Activated T-cell treated with anti-CD3 and anti-CD28 coated beads for 48 hours (primary cell): ENCODE results near the gene NHLRC3.
"Not testable (repeated sequence)": the region's sequence is repeated elsewhere in the genome, so short reads cannot be mapped to it uniquely, and the experiment has no call there.

Experiments
- DNase-seq: peaks from one replicate; pipeline ENCODE4 v3.0.0-alpha.2; 2020; ENCODE audit warnings: low read depth

Gene NHLRC3, protein sequence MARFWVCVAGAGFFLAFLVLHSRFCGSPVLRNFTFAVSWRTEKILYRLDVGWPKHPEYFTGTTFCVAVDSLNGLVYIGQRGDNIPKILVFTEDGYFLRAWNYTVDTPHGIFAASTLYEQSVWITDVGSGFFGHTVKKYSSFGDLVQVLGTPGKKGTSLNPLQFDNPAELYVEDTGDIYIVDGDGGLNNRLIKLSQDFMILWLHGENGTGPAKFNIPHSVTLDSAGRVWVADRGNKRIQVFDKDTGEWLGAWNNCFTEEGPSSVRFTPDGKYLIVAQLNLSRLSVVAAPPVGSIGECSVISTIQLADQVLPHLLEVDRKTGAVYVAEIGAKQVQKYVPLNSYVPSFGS

GRCh38 chr13:39037880-39038568 lies at the start of gene NHLRC3, which contains the start of gene PROSER1:
NHLRC3 (plus strand) TSS chr13:39038456; CDS start chr13:39038640, 184 bp downstream.
PROSER1 (minus strand) TSS chr13:39038089; CDS start chr13:39037242, 847 bp downstream.
- DNase-seq = peak; percentile 71

GRCh38 chr13:38990693-38991092 lies 47.6 kb upstream of the NHLRC3 start, which contains the start of gene STOML3:
STOML3 (minus strand) TSS chr13:38990831; CDS start chr13:38990721, 110 bp downstream.
- DNase-seq = no peak

- no peak for DNase-seq
Measured at GRCh38 chr13:38993381-38993780, 44.9 kb upstream of the NHLRC3 start.

DNA sequence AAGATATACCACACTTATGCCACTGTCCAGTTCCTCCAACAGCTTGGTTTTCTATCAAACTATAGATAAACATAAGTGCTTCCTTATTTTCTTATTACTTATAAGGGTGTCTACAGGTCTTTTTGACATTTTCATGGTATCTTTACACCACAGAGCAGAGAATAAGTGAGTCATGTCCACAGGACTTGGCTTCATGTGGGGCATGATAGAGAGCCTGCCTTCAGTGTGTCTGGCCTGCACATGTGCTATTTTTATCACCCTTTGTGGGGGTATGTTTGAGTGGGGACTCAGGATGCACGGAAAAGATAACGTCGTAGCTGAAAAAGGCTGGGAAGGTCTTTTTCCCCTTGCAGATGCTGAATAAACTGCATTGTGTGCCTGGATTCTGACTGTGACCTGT lies 39.5 kb upstream of the NHLRC3 start:
- no peak for DNase-seq

DNA sequence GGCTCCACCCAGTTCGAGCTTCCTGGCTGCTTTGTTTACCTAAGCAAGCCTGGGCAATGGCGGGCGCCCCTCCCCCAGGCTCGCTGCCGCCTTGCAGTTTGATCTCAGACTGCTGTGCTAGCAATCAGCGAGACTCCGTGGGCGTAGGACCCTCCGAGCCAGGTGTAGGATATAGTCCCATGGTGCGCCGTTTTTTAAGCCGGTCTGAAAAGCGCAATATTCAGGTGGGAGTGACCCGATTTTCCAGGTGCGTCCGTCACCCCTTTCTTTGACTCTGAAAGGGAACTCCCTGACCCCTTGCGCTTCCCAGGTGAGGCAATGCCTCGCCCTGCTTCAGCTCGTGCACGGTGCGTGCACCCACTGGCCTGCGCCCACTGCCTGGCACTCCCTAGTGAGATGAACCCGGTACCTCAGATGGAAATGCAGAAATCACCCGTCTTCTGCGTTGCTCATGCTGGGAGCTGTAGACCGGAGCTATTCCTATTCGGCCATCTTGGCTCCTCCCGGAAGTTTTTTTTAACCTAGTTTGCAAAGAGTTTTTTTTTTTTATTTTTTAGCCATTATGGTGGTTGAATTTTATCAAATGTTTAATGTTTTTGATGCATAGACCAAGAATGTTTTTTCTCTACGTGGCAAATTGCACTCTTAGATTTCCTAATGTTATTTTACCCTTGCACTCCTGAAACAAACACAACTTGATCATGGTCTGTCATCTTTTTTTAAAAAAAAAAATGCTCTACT lies 31.7 kb upstream of the NHLRC3 start:
- DNase-seq = not testable (repeated sequence)

DNA sequence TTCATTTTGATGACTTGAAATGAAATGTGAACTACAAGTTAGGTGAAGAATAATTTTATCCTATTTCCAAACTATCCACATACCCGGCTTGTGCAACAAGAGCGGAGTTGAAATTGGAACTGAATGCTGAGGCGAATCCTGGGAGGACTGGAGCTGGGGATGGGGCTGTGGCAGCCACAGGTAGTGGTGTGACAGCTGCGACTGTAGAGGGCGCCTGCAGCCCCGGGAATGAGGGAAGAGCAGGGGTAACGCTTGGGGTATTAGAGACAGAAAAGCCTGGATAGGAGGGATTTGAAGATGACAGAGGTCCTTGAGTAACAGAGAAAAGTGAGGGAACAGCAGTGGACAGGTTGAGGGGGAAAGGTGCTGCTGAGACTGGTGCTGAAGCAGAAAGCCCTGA lies 25.6 kb upstream of the NHLRC3 start:
- DNase-seq = no peak

DNA sequence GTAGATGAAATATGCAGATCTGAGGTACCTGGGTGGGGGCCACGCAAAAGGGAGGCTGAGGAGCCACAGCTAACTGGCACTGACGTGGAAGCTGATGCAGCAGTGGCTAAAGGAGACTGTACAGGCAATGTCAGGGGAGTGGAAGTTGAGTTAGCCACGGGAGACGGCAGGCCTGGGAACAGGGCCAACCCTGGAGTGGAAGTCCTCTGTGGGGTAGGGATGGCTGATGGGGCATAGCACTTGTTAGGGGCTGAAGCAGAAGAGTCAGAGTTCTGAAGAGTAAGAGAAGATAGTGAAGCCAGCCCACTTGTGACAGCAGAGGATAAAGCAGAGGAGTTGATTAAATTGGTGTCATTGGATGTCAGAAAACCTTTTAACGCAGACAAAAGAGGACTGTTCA lies 24.8 kb upstream of the NHLRC3 start:
- DNase-seq = no peak

- no peak for DNase-seq
Measured at GRCh38 chr13:39016087-39016486, 22.2 kb upstream of the NHLRC3 start.

- DNase-seq = no peak
Measured at GRCh38 chr13:39016787-39017186, 21.5 kb upstream of the NHLRC3 start.

DNA sequence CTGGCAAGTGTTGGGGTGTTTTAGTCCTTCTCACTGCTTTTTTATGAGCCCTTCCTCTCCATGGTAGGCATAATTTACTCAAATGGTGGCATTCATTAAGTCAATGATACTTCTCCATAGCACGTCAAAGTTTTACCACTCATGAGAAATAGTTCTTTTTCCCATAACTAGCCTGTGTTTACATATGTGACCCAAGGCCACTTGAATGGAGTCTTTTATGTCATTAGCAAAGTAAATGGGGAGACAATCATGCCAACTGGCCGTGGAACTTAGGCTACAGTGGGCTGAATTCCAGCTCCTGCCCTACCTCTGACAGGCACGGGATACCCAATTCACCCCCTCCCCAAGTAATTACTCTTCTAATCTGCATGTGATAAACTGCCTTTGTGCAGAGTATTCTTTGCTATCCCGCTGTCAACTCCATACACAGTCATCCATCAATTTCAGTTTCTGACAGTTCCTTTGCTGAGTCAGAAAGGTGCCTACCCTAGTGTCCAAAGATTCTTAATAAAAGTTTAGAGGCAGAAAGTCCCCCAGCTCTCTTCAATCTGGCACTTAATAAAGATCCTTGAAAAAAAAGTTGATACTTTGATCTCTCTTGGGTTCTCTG lies 17.3 kb upstream of the NHLRC3 start:
- DNase-seq = no peak

- no peak for DNase-seq
Measured at GRCh38 chr13:39023316-39023715, 14.9 kb upstream of the NHLRC3 start.

GRCh38 chr13:39023761-39024160 lies 14.5 kb upstream of the NHLRC3 start:
- DNase-seq = no peak

GRCh38 chr13:39025433-39025839 lies 12.8 kb upstream of the NHLRC3 start:
- no peak for DNase-seq

DNA sequence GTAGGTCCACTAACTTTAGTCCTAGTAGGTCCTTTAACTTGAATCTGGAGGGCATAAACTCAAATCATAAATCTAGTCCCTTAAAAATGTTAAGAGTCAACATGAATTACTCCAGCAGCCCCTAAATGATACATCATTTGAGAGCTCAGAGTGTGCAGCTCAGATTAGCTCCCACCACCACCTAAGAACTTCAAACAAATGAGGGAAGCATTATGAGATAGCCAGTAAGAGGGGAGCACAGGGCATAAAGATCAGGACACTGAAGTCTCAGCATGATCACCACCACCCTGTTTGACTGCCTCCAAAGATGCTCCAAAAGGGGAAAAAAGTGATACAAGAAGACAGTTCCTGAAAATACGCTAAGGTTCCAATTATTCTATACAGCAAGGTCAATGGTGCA lies 6.1 kb upstream of the NHLRC3 start:
- DNase-seq = no peak

- DNase-seq = no peak
Measured at GRCh38 chr13:39034085-39034484, 4.2 kb upstream of the NHLRC3 start.

DNA sequence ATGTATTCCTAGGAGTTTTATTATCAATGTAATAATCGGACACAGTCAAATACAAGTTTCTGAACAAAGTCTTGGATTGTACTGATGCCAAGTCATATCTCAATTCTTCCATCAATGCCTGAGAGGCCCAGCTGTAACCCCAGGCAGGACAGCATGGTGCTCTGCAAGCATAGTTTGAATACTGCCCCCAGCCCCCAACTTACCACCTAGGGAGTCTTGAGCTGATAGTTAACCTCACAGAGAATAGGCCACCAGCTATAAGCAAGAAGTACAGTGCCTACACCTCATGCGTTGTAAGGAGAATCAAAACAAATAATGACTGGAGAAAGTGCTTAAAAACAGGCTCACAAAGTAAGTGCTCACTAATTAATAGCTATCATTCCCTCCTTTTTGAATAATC lies 3.1 kb upstream of the NHLRC3 start:
- no peak for DNase-seq

- DNase-seq = no peak
Measured at GRCh38 chr13:39035799-39036198, 2.5 kb upstream of the NHLRC3 start.

DNA sequence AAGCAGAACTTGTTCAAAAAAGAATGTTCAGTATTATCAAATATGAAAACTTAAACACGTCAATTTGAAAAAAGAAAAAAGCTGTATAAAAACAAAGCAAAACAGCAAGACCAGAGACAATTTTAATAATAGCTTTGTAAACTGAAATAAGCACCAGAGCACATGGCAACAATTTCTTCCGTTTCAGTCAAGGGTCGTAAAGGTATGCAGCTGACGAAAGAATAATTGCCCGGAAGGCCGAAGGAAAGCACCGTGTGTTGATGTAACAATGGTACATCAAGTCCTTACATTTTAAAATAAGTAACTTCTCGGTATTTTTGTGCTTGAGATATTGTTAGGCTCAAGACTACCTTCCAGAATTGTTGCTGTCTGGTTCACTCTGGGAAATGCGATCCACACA lies 2.0 kb upstream of the NHLRC3 start:
- DNase-seq = no peak

DNA sequence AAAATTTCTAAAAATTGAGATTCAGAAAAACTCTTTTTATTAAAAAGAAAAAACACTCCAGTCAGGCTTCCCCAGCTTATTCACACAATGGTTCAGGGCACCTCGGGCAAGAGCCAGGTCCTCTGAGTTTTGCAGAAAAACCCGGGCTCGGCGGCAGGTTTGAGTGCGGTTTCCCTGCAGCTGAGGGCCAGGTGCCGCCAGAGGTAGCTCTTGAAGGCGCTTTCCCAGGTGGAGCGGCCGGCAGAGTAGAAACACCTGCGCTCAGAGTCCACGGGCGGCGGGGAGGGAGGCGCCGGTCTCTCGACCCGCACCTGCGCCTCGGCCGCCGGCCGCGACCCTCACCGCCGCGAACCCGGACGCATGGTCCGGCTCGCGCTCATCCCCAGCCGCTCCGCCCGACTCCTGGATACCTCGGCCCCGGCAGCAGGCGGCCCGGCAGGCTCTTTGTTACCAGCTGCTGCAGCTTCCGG lies 811 bp upstream of the NHLRC3 start:
- DNase-seq = no peak

DNA sequence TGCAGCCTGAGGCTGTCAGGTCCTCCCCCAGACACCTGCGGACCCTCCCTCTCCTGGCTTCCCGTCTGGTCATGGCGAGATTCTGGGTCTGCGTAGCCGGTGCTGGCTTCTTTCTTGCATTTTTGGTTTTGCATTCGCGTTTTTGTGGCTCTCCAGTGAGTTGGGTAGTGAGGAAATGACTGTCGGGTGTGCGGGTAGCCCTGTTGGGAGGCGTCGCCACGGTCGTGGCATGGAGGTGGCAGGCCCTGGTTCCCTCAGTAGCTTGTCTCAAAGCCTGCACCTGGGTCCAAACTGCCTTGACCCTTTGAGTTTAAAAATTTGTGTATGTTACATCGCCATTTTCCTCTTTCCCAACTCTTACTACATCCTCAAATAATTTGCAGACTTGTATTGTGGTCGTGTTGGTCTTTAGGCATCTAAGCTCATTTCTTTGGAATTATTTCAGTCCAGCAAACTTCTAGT lies 344 bp downstream of the NHLRC3 start:
- peak; percentile 63 for DNase-seq

GRCh38 chr13:39039041-39039440 lies 785 bp downstream of the NHLRC3 start:
- DNase-seq = no peak

GRCh38 chr13:39040206-39040605 lies 1.9 kb downstream of the NHLRC3 start:
- no peak for DNase-seq
